Fibroblast of pulmonary artery (primary cell): Measurements from ENCODE around the gene BMP5.

Source experiments
- DNase-seq: peaks from one replicate; pipeline ENCODE4 v3.0.0-alpha.2; 2010; ENCODE audit warnings: low read depth
- H3K4me3 ChIP-seq: replicated peaks from 2 replicates; pipeline ENCODE4 v1.5.1; 2011; ENCODE audit warnings: low read depth, mild to moderate bottlenecking, control low read depth, low read length, moderate library complexity
- TF ChIP-seq, protein P1 (sequence below): IDR thresholded peaks from 2 replicates; pipeline ENCODE4 v1.5.1; 2011; ENCODE audit warnings: mild to moderate bottlenecking, control low read depth, low read length, inconsistent platforms; ENCODE audit errors: missing control alignments

Gene BMP5

DNA sequence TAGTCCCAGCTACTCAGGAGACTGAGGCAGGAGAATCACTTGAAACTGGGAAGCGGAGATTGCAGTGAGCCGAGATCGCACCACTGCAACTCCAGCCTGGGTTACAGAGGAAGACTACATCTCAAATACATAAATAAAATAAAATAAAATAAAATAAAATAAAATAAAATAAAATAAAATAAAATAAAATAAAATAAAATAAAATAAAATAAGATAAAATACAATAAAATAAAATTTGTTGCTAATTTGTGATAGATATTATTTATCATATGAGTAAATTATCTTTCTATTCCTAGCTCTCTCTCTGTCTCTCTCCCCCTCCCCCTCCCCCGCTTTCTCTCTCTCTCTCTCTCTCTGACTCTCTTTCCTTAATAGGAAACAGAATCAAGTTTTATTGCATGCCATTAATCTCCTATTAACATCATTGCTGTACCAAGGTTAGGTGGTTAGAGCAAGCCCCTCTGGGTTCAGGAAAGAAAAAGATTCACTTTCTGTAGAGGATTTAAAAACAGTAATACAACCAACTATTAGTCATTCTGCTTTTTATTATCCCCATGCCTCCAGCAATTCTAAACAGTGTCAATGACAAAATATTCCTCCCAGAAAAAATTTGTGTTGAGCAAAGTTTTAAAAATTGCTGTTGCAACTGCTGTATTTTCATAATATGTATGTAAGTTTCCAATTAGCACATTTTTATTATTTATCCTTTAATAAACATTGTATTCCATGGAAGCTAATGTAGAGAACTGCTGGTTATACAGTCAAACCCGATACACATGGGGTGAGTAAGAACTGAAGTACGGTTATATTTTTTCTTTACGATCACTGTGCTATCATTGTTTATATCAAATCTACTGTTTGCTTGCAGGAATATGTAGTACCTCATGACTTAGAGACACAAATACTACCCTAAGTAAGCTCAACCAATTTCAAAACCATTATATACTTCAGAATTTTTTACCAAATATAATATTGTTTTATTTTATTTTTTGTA is 22.1 kb downstream of the BMP5 start:
- TF ChIP-seq, protein P1, sequence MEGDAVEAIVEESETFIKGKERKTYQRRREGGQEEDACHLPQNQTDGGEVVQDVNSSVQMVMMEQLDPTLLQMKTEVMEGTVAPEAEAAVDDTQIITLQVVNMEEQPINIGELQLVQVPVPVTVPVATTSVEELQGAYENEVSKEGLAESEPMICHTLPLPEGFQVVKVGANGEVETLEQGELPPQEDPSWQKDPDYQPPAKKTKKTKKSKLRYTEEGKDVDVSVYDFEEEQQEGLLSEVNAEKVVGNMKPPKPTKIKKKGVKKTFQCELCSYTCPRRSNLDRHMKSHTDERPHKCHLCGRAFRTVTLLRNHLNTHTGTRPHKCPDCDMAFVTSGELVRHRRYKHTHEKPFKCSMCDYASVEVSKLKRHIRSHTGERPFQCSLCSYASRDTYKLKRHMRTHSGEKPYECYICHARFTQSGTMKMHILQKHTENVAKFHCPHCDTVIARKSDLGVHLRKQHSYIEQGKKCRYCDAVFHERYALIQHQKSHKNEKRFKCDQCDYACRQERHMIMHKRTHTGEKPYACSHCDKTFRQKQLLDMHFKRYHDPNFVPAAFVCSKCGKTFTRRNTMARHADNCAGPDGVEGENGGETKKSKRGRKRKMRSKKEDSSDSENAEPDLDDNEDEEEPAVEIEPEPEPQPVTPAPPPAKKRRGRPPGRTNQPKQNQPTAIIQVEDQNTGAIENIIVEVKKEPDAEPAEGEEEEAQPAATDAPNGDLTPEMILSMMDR: no peak
- no peak for DNase-seq
- no peak overlapping the region for H3K4me3 ChIP-seq

DNA sequence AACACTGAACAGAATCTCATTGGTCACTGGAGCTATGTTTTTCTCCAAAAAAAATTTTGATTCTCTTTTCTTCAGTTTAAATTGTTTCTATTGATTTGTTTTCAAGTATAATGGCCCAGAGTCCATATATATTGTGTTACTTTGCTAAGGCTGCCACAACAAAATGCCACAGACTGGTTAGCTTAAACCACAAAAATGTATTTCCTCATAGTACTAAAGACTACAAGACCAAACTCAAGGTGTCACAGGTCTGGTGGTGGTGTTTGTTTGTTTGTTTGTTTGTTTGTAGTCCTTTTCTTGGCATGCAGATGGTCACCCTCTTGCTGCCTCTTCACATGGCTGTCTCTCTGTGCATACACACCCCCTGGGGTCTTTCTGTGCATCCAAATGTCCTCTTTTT is 34.0 kb downstream of the BMP5 start:
- H3K4me3 ChIP-seq: no peak overlapping the region
- TF ChIP-seq, protein P1: no peak
- DNase-seq: no peak

DNA sequence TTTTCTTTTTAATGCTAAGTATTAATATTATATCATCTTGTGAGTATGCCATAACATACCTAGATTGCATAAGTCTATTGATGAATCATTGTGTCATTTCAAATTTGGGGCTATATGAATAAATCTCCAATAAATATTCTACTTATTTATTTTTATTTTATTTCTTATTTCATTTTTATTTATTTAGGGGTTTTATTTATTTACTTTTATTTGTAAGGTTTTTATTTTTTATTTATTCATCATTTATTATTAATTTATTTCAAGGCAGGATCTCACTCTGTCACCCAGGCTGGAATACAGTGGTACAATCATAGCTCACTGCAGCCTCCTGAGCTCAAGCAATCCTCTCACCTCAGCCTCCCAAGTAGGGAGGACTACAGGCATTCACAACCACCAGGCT is 36.3 kb downstream of the BMP5 start:
- DNase-seq: no peak
- no peak overlapping the region for H3K4me3 ChIP-seq
- TF ChIP-seq, protein P1: no peak

DNA sequence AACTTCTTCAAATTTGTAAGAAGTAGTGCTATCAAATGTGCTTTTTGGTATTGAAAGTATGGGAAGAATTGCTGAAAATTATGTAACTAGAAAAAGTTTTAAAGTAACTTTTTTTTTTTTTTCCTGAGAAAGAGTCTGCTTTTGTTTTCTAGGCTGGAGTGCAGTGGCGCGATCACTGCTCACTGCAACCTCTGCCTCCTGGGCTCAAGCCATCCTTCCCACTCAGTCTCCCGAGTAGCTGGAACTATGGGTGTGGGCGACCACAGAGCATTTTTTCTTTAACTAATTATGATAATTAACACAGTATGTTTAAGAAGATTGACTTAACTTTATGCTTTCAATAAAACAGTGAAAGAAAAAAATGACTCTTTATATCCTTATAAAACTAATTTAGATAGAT is 38.4 kb downstream of the BMP5 start:
- no peak for DNase-seq
- no peak overlapping the region for H3K4me3 ChIP-seq
- TF ChIP-seq, protein P1: no peak

DNA sequence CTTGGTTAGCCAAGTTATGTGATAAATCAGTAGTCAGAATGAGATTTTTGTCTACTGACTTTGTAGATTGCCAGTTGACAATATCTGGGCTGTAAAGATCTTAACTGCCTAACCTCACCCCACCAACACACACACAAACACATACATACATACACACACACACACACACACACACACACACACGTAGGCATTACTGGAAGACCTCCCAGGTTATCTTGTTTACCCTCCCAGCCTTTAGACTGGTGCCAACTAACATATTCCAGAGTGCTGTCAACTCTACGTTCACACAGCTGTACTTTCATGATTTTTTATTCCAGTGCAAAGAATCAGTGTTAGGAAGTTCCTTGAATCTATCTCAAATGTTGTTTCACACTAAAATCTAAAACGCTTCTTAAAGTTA is 38.9 kb downstream of the BMP5 start:
- DNase-seq: no peak
- TF ChIP-seq, protein P1: no peak
- H3K4me3 ChIP-seq: no peak overlapping the region

DNA sequence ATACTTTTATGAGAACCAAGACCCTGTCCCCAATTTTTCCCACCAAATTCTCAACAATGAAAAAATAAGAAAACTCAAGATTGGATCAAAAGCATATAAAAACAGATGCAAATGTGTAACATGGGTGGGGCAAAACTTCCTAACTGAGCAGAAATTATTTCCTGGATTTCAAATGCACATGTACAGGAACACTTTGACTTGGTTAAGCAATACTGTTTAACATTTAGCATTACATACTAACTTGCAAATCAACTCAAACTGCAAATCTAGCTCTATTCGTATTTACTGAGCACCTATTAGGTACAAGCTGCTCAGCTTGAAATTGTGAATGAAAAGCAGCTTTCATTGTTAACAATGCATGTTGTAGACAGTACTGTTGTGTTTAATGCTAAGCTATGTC is 40.2 kb downstream of the BMP5 start:
- no peak overlapping the region for H3K4me3 ChIP-seq
- TF ChIP-seq, protein P1: no peak
- no peak for DNase-seq
